HG03575 (cell line): Measurements from ENCODE around the gene MFAP4.

Experiments
- ATAC-seq: cut with Tn5 transposase; IDR thresholded peaks from one replicate; pipeline ENCODE4 v1.9.1; 2021; ENCODE audit not compliant: unreplicated experiment, insufficient number of reproducible peaks, low FRiP score; ENCODE audit errors: extremely low read depth

Gene MFAP4

GRCh38 chr17:19376811-19377210 is 10.2 kb downstream of the MFAP4 start:
- ATAC-seq, result no peak

GRCh38 chr17:19375732-19376131 is 11.3 kb downstream of the MFAP4 start:
- ATAC-seq, result no peak

GRCh38 chr17:19374136-19374535 is 12.9 kb downstream of the MFAP4 start:
- ATAC-seq, result no peak

DNA sequence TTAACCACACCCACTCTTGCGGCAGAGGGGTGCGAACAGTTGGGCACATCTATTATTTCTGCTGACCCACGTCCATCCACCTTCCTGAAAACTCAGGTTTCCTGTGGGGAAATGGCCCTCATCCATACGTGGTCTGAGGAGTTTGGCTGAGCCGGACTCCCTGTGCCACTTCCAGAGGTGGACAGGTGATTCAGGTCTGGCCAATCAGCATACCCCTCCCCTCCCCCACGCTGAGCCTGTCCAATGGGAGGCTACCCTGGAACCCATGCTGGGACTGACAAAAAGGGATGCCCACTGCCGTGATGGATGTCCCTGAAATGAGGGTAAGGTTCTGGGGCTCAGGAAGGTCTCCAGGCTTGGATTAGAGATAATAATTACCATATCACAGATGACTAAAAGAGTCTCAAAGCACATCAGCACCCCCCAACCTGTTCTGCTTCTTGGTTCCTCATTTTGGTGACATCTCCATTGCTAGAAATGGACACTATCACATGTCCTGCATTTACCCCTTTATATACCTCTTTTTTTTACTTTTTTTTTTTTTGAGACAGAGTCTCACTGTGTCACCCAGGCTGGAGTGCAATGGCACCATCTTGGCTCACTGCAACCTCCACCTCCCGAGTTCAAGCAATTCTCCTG is 14.0 kb downstream of the MFAP4 start:
- no peak for ATAC-seq

- no peak for ATAC-seq
These were observed 14.6 kb downstream of the MFAP4 start for GRCh38 chr17:19372439-19372838.

- no peak for ATAC-seq
These were observed 15.0 kb downstream of the MFAP4 start for GRCh38 chr17:19372011-19372370.

- no peak for ATAC-seq
These were observed 15.6 kb downstream of the MFAP4 start for GRCh38 chr17:19371259-19372010.

GRCh38 chr17:19370493-19370960 is 16.5 kb downstream of the MFAP4 start:
- no peak for ATAC-seq

DNA sequence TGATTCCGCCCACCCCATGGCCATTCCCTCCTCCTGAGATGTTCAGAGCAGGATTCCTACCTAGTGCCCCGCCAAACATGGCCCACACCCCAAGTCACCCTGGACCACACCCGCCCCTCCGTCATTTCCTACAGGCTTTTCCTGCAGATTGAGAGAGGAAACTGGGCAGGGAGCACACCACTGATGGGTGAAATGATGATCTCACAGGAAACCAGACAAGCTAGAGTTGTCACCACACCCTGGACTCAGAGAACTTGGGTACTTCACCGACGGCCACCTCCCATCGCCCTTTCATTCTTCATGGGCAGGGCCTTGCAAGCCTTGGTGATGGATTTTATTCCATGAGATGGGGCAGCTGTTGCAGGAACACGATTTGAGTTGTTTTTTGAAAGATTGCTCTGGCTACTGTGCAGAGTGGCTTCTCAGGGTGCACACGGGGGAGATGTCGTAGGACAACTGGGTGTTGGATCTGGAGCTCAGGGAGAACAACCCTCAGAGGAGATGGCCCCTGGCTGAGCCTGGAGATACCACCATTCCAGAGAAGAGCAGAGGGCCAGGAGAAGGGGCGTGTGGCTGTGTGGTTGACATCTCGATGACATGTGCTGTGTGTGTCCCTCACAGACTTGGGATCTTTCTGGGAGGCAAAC is 17.0 kb downstream of the MFAP4 start:
- ATAC-seq, result no peak

DNA sequence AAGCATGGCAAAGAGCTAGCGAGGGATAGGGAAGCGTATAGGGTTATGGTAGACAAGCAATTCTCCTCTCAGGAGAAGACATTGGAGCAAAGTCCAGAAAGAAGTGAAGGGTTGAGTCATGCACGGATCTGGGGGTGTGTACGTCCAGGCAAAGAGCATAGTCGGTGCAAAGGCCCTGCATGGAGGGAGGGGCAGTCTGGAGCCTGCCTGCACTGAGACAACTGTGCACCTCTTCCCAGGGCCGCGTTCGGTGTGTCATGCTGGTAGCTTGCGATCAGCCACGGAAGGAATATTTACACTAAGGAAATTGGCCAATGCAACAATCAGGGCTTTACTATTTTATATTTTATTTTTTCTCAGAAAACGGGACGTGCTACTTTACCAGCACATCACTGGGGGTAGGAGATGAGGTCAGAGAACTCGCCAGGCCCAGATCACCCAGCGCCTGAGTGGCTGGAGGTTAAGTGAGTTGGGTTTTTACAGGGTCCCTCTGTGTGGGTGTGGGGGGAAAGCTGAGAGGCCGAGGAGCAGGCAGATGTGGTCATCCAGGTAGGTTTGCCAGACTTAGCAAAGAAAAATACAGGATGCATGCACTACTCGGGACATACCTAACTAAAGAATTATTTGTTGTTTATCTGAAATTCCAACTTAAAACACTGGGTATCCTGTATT is 17.7 kb downstream of the MFAP4 start:
- ATAC-seq, result no peak

GRCh38 chr17:19368229-19368628 is 18.8 kb downstream of the MFAP4 start:
- ATAC-seq, result no peak

GRCh38 chr17:19366637-19366972 is 20.4 kb downstream of the MFAP4 start:
- ATAC-seq, result no peak

DNA sequence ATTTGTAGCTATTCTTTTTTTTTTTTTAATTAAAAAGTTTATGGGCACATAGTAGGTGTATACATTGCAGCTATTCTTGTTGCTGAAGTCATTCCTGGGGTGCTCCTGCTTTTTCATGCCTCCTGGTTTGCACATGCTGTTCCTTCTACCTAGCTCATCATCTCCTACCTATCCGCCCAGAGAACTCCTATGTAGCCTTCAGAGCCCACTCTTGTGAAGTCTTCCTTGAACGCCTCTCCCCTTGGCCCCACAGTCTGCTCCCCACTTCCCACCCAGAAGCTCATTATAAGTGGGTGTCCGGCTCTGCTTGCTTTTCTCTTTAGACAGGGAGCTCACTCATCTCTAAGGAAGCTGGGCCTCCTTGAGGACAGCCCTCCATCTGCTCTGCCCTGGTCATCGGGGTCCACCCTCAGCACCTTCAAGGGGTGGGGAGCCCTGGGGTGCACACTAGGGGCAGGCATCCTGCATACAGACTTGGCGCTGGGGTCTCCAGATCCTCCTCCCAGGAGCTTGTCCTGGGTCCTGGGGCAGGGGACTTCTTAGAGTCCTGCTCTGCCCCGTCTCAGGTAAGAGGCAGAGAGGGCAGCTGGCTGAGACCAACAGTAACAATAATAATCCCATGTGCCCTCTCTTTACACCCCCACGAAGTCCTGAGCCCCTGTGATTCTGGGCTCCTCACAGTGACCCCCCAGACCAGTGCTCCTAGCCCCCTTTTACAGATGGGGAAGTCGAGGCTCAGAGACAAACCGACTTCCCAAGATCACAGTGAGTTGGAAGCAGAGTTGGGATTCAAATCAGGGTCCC is 21.0 kb downstream of the MFAP4 start:
- no peak for ATAC-seq

DNA sequence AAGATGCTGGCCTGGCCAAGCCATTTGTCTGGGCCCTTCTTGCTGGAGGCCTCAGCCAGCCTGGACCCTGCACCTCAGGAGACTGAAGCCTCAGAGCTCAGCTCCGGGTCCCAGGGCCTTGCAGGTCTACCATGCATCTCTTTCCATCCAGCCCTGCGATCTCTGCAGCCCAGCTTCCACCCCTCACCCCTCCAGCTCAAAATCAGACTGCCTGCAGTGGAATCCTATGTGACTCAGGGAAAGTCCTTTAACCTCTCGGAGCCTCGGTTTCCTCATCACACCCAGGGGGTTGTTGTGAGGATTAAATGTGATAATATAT is 21.5 kb downstream of the MFAP4 start:
- no peak for ATAC-seq

GRCh38 chr17:19364699-19365498 is 22.1 kb downstream of the MFAP4 start:
- ATAC-seq, result no peak

DNA sequence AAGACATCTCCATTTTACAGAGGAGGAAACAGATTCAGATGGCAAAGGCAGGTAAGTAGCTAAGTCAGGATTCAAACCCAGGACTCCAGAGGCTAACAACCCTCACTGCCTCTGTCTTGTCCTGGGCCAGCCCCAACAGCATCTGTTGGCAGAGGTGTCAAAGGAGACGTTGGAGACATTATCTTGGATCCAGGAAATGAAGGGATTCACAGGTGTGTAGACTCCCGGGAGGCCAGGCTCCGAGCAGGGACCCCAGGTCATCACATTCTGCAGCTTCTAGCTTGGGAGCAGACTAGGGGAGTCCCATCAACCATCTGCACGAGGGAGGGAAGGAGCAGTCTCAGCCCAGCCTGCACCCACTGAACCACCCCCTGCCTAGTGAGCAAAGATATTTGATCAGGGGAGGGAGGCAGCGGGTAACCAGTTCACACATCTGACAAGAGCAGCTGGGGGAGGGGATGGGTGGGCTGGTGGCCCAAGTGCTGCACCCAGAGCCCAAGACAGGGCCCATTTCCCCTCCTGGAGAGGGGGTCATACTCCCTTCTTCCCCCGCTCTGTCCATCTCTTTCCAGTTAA is 23.4 kb downstream of the MFAP4 start:
- ATAC-seq, result no peak

DNA sequence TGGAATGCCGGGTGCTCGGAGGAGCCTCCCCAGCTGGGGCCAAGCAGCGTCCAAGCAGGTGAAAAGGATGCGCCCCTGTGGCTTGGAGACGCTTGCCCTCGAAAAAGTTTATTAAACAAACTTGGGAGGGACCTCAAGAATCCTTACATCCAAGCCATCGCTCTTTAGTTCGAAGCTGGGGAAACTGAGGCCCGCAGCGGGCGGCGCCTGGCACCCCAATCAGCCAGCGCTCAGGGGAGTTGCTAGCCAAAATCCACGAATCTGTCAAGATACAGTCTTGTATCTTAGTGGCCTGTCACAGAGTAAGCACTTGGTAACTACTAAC is 23.9 kb downstream of the MFAP4 start:
- no peak for ATAC-seq
